Activated CD8-positive, alpha-beta memory T cell treated with anti-CD3 and anti-CD28 coated beads, Interleukin-2, amount 50 U/mL, for 48 hours (primary cell): ENCODE data around the gene ETFDH.
"Not testable (repeated sequence)": the region's sequence is repeated elsewhere in the genome, so short reads cannot be mapped to it uniquely, and the experiment has no call there.

Experiments
- DNase-seq: peaks from one replicate; pipeline ENCODE4 v3.0.0-alpha.2; 2020

ETFDH gene

DNA sequence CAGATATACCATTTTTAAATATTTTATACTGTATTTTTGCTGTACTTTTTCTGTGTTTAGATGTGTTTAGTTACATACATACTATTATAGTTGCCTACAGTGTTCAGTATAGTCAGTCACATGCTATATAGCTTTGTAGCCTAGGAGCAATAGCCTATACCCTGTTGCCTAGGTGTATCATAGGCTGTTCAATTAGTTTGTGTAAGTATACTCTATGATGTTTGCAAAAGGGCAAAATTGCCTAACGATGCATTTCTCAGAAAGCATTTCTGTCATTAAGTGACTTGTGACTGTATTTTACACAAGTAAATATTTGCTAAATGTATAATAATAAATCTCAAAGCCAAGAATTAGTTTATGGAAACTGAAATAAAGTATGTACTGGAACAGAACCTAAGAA lies 9.5 kb downstream of the ETFDH start:
- no peak for DNase-seq

GRCh38 chr4:158682066-158682465 lies 10.0 kb downstream of the ETFDH start:
- no peak for DNase-seq

GRCh38 chr4:158688813-158689212 lies 16.7 kb downstream of the ETFDH start:
- no peak for DNase-seq

- DNase-seq, result no peak
These were observed 32.2 kb downstream of the ETFDH start for GRCh38 chr4:158704274-158704673.

DNA sequence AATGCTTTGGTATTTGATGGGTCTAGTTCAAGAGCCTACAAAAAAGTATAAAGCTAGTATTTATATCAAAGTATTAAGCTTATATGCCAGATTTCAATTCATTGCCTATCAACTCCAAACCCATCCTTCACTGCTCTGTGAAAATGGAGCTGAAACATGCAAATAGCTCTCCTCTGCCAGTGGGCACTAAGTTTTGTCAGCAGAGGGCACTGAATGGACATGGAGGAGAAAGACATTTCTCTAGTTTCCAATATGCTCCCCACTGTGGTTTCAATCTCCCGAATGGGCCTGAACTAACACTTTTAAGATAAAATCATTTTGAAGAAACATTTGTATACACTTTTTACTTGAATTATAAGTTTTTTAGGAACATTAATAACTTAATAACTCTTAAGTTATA lies 38.7 kb downstream of the ETFDH start:
- DNase-seq, result no peak

DNA sequence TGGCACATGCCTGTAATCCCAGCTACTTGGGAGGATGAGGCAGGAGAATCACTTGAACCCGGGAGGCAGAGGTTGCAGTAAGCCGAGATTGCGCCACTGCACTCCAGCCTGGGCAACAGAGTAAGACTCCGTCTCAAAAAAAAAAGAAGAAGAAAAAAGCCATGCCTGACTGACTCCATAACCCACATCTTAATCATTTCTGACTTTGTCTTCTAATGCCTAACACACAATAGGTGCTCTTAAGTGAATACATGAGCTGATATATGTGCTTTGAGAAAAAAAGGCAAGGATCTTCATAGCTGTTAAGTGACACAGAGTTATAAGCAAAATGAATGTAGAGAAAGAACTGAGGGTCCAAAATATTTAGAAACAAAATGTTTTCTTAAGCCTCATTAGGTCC lies 40.5 kb downstream of the ETFDH start:
- DNase-seq, result not testable (repeated sequence)

DNA sequence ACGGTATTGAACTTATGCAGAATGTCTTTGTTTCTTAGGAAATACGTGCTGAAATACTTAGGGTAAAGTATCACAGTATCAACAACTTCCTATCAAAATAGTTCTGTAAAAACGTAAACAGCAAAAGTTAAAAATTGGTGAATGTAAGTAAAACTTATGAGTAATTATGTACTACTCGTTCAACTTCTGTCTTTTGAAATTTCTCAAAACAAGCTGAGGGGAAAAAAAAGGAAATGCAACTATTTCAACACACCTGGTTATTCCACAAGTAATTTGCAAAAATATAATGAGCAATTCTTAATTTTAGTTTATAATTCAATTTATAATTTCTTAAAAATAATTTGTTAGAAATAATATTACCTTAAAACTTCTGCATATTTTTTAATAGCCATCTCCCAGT lies 42.8 kb downstream of the ETFDH start:
- no peak for DNase-seq

DNA sequence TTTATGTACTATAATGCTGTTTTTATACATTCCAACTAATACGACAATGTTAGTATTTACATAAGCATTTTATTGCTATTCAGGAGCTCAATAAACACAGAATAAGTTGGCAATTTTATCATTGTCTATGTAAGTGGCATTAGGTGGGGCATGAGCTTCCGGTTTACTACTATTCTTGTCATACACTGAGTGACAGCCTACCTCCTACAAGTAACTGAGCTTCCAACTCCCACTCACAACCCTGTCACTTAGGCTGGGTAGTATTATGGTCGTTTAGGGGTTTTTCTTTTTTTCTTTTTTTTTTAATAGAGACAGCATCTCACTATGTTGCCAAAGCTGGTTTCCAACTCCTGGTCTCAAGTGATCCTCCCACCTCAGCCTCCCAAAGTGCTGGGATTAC lies 43.7 kb downstream of the ETFDH start:
- no peak for DNase-seq

DNA sequence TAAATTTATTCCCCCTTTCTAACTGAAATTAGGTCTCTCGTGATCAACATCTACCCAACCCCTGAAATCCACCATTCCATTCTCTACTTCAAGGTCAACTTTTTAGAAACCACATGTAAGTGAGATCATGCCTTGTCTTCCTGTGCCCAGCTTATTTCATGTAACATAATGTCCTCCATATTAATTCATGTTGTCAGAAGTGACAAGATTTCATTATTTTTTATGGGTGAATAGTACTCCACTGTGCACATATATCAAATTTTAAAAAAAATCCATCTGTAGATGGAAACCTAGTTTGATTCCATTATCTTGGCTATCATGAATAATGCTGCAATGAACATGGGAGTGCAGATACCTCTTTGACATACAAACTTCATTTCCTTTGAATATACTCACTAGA lies 49.6 kb downstream of the ETFDH start:
- DNase-seq, result no peak

GRCh38 chr4:158722291-158722916 lies 50.3 kb downstream of the ETFDH start:
- DNase-seq, result no peak

DNA sequence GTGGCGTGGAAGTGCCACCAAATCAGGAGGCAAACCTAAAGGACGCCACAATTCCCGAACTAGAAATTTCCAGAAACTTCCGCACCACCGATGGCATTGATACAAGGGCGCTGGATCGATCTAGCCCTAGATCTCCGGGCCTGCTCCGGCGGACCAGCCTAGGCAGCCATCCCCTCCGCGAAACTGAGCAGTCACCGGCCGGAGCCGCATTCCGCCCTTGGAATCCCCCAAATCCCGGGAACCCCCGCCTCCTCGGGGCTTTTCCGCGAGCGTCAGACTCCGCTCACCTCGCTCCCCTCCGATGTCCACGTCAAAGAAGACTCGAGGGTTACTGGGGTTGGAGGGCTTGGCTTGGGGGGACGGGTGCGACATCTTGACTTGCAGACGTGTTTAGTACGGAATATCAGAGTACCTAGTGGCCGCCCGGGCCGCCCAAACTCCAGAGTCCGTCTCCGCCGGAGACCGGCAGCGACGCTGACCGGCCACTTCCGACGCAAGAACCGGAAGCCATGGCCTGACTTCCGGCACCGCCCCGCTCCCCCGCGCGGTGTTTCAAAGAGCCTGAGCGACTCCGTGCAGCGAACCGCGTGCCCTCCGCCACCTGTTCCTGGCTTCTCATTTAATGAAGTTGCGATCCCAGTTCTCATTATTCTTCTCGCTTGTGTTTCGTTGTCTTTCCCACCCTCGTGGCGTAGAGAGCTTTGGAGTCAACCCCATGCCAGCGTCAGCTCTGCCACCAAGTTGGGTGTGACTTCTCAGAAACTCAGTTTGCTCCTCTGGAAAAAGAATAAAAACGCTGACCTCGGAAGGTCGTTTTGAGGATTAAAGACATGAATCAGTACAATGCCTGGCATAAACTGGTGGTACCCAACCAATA lies 51.1 kb downstream of the ETFDH start, which contains the start of gene PPID:
Gene PPID (minus strand): TSS at position 480 of the 877 bp plus-strand sequence. CDS start 108 bp downstream, at position 372.
- DNase-seq, result peak; percentile 93

GRCh38 chr4:158724637-158725036 lies 52.5 kb downstream of the ETFDH start:
- no peak for DNase-seq

DNA sequence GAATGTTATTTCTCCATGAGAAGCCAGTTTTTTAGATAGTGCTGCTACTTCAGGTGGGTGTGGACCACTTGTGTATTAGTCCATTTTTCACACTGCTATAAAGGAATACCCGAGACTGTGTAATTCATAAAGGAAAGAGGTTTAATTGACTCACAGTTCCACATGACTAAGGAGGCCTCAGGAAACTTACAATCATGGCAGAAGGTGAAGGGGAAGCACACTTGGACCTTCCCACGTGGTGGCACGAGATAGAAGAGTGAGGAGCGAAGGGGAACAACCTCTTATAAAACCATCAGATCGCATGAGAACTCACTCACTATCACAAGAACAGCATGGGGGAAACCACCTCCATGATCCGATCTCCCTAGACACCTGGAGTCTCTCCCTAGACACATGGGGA lies 54.5 kb downstream of the ETFDH start:
- no peak for DNase-seq

DNA sequence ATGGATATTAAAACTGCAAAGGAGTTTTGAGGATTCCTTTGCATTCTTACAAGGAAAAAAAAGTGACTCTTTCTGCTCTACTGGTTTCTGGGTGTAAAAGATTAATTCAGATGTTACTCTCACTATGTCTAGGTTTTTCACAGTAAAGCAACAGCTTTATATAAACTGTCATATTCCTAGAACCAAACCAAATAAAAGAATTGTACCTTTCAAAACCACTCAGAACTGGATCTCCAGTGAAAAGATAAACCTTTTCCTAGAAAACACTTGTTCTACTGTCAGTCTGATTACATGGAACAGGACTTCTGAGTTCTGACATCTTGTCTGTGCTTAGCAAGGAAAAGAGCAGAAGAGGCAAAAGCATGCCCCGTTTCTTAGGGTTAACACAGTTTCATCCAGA lies 56.1 kb downstream of the ETFDH start:
- no peak for DNase-seq

DNA sequence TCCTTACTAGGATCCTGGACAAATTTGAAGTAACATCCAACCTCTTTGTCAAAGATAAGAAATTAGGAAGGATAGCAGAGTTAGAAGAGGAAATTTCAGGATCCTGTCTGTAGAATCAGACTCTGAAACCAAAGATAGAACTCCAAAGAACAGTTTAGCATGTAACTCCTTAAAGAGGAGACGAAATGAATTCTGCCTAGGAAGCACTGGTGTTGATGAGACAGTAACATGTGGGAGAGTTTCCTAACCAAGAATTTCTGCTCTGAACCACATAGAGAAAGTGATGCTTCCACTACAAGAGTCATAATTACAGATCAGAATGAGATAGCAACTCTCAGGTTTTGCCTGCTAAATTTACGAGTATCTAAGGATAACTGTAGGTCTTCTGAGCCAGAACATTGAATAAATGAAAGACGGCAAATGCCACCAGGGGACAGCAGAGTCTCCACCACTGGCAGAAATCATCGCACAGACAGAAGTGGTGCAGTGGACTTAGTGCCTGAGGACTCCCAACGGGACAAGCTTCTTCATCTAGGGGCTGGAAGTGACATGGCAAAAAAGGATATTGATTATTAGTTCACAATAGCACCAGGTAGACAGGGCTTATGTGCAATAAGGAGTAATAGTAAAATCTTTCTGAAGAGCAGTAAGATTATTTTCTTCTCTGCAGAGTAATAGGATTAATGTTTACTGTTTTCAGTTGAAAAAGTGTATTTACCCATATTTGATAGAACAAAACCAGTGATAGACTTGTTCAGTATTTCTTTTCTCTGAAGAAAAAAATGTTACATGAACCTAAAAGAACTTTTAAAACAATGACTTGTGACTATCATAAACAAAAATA lies 57.8 kb downstream of the ETFDH start:
- peak; percentile 65 for DNase-seq

DNA sequence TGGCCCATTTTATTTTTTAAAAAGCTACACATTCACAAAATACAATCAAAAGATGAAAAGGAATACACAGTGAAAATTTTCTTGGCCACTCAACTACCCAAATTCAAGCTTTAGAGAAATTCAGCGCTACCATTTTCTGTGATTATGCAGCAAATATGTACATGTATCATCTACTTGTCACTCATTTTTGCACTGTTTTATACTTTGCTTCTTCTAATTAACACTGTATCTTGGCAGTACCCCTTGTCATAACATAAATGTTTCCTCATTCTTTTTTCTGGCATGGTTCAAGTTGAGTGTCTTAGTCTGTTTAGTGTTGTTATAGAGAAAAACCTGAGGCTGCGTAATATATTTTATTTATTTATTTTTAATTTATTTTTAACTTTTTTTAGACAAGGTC lies 66.8 kb downstream of the ETFDH start:
- DNase-seq, result no peak

- no peak for DNase-seq
These were observed 67.5 kb downstream of the ETFDH start for GRCh38 chr4:158739600-158739999.

DNA sequence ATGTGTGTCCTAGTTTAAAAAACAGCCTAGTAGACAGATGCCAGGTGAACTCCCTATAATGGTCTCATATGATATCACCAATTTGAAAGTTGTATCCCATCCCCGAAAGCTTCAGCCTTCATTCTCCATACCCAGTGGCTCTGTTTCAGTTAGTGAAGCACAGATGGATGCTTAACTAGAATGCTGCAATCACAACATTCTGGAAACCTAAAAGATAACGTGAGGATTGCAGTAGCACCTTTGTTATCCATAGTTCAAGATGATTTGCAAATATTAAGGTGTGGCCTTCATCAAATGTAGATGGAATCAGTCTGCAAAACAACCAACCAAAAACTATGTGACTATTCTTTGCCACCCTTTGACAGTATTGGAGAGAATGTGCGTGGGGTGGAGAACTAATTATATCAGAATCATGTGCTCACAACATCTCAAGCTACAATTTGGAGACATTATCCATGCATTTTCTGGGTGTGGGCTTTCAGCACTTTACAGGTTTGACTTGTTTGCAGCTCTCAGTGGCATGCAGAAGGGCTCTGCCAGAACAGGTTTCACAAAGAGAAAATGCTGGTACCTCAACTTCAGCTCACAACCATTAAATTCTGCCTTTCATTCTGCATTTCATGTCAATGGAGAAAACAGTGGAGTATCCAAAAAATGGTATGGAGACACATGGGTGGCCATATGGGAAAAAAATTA lies 69.4 kb downstream of the ETFDH start:
- no peak for DNase-seq

GRCh38 chr4:158746537-158746936 lies 74.4 kb downstream of the ETFDH start:
- not testable (repeated sequence) for DNase-seq

DNA sequence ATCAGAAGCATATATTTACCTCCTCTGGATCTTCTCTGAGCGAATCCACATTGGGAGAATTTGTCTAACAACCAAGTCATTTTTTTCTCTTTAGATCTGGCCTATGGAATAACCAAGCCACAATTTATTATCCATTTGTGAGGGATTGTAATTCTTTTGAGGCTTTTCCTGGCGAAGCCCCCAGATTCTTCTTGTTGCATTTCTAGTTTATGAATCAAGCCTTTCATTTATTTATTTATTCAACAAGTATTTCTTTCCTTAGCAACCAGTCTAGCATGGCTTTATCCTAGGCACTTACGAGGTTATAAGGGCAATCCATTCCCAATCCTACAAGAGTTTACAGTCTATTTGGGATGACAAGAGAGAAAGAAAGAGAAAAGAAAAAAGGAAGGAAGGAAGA lies 78.3 kb downstream of the ETFDH start:
- DNase-seq, result no peak

DNA sequence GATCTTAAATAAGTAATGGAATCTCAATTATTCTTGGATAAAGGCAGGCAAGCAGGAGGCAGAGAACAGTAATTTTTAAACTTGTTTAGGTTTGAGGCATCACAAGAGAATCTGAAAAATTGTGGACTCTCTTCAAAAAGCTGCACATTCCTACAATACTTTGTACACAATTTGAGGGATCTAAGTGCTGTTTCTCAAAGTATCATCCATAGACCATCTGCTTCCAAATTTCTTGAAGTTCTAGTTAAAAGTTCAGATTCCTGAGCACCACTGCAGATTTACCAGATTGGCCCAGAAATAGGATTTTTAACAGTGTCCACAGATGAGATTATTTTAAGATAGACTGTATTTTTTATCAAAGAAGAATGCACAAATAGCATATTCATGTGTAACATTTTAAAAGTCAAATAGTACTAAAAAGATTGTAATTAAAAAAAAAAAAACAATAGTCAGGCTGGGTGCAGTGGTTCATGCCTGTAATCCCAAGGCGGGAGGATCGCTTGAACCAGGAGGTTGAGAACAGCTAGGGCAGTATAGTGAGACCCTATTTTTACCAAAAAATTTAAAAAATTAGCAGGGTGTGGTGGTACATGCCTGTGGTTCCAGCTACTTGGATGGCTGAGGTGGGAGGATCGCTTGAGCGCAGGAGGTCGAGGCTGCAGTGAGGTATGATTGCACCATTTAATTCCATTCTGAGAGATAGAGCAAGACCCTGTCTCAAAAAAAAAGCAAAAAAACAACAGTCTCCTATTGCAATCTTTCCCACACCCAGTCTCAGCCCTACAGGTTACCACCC lies 82.5 kb downstream of the ETFDH start:
- DNase-seq, result no peak

DNA sequence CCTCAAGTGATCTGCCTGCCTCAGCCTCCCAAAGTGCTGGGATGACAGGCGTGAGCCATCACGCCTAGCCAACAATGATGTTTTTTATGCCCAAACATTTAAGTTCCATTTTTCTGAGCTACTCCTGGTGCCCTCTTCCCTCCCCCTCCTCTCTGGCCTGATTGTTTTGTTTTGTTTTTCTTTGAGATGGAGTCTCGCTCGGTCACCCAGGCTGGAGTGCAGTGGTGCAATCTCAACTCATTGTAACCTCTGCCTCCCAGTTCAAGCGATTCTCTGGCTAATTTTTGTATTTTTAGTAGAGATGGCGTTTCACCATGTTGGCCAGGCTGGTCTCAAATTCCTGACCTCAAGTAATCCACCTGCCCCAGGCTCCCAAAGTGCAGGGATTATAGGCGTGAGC lies 83.7 kb downstream of the ETFDH start:
- not testable (repeated sequence) for DNase-seq
